Measurements from ENCODE around the gene ESPL1.
"Not testable (repeated sequence)": the region's sequence is repeated elsewhere in the genome, so short reads cannot be mapped to it uniquely, and the experiment has no call there.

ESPL1 gene

DNA sequence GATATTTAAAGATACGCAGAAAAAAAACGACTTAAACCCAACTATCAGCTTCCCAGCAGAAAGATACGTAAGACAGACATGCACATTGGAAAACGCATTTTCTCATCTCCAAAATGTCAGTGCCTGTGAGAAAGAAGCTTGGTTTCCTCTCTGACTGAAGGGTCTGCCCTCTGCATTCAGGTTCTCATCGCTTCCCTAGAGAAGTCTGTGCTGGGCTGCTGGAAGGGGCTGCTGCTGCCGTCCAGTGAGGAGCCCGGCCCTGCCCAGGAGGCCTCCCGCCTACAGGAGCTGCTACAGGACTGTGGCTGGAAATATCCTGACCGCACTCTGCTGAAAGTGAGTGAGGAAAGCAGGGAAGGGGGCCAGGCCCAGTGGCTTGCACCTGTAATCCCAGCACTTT is 22.6 kb downstream of the ESPL1 start:
- DNase-seq: no peak
- in situ Hi-C loops (cut with HindIII; ENCODE audit: low pct_ligation_motif_present, low pct_unique_long_range_greater_than_20kb, low sequenced_read_pairs): no loop called here

DNA sequence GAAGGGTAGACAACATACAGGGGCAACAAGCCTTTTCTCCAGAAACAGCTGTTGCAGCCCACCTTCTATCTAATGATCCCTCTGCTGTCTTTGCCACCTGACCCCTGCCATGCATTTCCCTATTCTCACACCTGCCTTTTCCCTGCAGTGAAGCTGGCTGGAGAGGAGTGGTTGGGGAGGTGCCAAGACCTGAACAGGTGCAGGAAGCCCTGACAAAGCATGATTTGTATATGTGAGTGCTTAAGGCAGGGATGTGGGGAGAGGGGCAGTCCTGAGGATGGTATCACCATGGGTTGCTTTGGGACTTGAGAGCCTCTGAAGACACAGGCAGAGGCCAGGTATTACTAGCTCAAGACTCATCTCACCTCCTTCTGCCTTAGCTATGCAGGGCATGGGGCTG is 24.3 kb downstream of the ESPL1 start:
- DNase-seq: no peak
- in situ Hi-C loops (cut with HindIII; ENCODE audit: low pct_ligation_motif_present, low pct_unique_long_range_greater_than_20kb, low sequenced_read_pairs): no loop called here

DNA sequence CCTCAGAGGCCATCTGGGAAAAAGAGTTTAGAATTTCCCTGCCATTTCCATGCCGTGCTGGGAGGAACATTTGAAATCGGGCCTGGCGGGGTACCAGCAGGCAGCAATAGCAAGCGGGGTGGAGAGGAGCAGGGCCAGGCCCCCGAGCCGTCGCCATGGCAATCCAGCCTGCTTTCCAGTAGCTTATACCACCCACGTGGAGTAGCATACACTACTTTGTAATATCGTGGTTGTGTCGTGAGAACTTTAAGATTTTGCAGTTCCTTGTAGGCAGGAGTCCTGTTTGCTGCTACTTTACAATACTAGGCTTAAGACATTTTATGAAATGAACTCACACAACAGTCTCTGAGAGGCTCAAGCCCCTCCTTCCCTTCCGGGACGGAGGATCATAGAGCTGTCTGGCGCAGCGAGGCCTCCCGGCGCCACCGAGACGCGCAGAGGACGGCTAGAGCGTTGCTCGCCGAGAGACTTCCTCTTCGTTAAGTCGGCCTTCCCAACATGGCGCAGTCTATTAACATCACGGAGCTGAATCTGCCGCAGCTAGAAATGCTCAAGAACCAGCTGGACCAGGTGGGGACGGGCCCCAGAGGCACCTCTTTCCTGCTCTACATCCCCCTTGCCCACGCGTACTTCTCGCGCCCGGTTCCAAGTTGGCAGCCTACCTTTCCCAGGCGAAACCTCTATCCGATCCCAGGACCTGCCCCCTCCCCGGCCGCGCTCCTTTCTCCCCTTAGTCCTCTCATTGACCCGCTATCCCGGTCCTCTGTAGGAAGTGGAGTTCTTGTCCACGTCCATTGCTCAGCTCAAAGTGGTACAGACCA is 27.2 kb downstream of the ESPL1 start, which contains the start of gene PFDN5:
TSS of gene PFDN5 (plus strand) at position 473 of the 821 bp plus-strand sequence. CDS start at position 499, 26 bp downstream.
- in situ Hi-C loops (cut with HindIII; ENCODE audit: low pct_ligation_motif_present, low pct_unique_long_range_greater_than_20kb, low sequenced_read_pairs): no loop called here
- peak; percentile 91 for DNase-seq

DNA sequence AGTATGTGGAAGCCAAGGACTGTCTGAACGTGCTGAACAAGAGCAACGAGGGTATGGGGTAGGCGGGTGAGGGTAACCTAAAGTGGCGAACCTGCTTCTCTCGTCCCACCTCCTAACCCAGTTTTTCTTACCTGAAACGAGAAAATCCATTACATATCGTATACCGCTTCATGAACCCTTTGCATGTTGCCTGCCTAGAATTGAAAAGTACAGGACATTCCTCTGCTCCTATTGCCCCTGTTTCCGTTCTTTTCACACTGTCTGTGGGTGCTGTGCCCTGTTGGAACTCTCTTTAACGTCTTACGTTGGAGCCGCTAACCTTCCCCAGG is 27.8 kb downstream of the ESPL1 start:
- in situ Hi-C loops (cut with HindIII; ENCODE audit: low pct_ligation_motif_present, low pct_unique_long_range_greater_than_20kb, low sequenced_read_pairs): no loop called here

DNA sequence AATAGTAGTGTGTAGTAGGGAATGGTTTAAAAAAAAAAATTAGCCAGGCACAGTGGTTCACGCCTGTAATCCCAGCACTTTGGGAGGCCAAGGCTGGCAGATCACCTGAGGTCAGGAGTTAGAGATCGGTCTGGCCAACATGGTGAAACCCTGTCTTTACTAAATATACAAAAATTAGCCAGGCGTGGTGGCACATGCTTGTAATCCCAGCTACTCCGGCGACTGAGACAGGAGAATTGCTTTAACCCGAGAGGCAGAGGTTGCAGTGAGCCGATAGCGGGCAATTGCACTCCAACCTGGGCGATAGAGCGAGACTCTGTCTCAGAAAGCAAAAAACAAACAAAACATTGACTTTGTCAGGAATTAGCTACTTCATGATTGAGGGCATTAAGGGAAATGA is 29.0 kb downstream of the ESPL1 start:
- DNase-seq; in situ Hi-C loops (cut with HindIII; ENCODE audit: low pct_ligation_motif_present, low pct_unique_long_range_greater_than_20kb, low sequenced_read_pairs): not testable (repeated sequence)

More for the DNA sequence above, 27.8 kb downstream of the ESPL1 start:
- DNase-seq: no peak

DNA sequence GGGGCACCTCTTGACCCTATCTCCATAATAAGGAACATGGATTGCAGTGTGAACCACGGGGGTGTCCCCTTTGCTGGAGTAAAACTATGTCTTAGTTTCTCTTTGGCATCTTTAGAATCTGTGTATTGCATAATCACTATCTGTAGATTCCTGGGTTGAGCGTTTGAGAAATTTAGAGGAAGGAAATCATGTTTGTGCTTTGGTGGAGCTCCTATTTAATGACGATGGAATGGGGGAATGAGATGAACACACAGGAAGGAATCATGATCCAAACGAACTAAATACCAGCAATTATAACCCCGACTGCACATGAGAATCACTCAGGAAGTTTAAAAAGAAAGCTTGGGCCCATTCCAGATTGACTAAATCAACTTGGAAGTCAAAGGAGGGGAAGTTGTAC is 30.1 kb downstream of the ESPL1 start:
- no peak for DNase-seq
- in situ Hi-C loops (cut with HindIII; ENCODE audit: low pct_ligation_motif_present, low pct_unique_long_range_greater_than_20kb, low sequenced_read_pairs): no loop called here

DNA sequence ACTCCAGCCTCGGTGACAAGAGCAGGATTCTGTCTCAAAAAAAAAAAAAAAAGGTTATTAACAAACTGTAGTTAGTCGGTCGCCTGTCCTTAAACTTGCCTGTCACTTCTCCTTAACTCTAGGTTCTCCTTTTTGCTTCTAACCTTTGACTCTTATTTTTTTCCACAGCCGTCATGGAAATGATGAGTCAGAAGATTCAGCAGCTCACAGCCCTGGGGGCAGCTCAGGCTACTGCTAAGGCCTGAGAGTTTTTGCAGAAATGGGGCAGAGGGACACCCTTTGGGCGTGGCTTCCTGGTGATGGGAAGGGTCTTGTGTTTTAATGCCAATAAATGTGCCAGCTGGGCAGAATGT is 31.0 kb downstream of the ESPL1 start:
- in situ Hi-C loops (cut with HindIII; ENCODE audit: low pct_ligation_motif_present, low pct_unique_long_range_greater_than_20kb, low sequenced_read_pairs): no loop called here
- peak; percentile 74 for DNase-seq

DNA sequence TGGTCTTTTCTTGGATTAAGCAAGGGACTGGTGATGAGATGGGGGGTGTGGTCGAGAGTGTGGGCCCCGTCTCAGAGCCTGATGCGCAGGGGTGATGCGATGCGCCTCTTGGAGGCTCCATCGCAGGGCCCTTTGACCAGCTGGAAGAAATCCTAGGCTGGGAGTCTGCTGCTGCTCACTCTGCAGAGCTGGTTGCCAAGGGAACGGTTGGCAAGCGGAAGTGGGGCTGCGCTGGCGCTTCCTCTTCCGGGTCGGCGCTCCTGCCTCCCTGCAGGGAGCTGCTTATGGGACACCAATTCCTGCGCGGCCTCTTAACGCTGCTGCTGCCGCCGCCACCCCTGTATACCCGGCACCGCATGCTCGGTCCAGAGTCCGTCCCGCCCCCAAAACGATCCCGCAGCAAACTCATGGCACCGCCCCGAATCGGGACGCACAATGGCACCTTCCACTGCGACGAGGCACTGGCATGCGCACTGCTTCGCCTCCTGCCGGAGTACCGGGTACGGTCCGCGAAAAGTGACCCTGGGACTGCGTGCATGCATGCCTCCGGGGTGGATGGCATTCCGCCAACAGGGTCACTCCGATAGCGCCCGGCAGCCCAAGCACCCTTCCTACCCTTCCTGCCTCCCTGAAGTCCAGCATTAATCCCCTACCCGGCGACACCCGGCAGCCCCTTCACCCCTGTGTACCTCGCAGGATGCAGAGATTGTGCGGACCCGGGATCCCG is 31.5 kb downstream of the ESPL1 start, which contains the start of gene MYG1:
TSS of gene MYG1 (plus strand) at position 242 of the 727 bp plus-strand sequence. CDS start at position 285, 43 bp downstream.
- peak; percentile 93 for DNase-seq
- in situ Hi-C loops (cut with HindIII; ENCODE audit: low pct_ligation_motif_present, low pct_unique_long_range_greater_than_20kb, low sequenced_read_pairs): no loop called here

DNA sequence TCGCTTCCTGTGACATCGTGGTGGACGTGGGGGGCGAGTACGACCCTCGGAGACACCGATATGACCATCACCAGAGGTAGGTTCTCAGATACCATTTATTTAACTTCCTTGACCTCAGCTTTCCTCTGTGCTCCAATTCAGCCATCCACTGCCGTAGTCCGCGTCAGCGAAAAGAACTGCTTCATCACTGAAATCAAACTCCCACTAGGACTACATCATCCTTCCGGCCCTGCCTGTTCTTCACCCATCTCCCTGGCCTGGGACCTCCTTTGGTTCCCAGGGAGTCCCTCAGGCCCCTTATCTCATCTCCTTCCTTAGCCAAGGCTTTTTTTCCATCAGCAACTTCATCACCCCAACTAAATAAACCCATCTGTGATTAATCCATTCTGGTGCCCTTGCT is 32.1 kb downstream of the ESPL1 start:
- peak; percentile 43 for DNase-seq
- in situ Hi-C loops (cut with HindIII; ENCODE audit: low pct_ligation_motif_present, low pct_unique_long_range_greater_than_20kb, low sequenced_read_pairs): no loop called here

DNA sequence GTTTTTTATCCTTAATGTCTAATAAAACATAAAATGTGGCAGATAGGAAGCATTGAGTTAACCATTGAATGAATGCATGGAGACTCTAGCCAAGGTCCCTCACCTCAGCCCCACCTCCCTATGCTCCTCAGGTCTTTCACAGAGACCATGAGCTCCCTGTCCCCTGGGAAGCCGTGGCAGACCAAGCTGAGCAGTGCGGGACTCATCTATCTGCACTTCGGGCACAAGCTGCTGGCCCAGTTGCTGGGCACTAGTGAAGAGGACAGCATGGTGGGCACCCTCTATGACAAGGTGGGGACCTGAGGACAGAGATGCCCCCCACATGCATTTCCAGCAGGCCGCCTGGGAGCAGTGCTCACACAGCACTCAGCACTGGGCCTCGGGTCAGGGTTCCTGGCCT is 34.8 kb downstream of the ESPL1 start:
- DNase-seq: no peak
- in situ Hi-C loops (cut with HindIII; ENCODE audit: low pct_ligation_motif_present, low pct_unique_long_range_greater_than_20kb, low sequenced_read_pairs): no loop called here

DNA sequence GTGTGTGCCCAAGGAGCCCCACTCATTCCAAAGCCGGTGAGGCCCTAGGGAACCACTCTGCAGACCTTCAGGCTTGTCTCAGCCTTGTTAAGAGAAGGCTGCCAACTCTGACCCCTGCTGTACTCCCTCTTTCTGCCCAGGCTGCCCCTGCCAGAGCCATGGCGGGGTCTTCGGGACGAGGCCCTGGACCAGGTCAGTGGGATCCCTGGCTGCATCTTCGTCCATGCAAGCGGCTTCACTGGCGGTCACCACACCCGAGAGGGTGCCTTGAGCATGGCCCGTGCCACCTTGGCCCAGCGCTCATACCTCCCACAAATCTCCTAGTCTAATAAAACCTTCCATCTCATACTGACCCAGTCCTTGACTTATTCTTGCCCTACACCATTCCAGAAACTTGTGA is 38.7 kb downstream of the ESPL1 start:
- DNase-seq: no peak
- in situ Hi-C loops (cut with HindIII; ENCODE audit: low pct_ligation_motif_present, low pct_unique_long_range_greater_than_20kb, low sequenced_read_pairs): no loop called here

DNA sequence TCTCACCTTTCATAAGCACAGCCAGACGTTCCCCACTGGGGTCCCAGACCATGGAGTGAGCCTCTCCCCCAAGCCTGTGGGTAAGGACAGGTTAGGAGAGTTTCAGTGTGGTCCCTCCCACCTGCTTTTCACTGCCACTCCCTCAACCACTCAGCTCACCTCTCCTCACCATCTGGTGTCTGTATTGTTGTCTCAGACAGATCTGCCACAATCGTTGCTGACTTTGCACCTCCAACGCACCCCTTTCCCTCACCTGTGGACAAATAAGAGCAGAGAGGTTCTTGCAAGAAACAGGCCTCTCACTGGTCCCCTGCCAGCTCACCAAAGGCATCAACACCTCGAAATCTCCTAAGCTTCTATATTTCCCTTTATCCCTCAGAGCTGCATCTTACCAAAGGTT is 40.2 kb downstream of the ESPL1 start:
- in situ Hi-C loops (cut with HindIII; ENCODE audit: low pct_ligation_motif_present, low pct_unique_long_range_greater_than_20kb, low sequenced_read_pairs): no loop called here
- DNase-seq: no peak

DNA sequence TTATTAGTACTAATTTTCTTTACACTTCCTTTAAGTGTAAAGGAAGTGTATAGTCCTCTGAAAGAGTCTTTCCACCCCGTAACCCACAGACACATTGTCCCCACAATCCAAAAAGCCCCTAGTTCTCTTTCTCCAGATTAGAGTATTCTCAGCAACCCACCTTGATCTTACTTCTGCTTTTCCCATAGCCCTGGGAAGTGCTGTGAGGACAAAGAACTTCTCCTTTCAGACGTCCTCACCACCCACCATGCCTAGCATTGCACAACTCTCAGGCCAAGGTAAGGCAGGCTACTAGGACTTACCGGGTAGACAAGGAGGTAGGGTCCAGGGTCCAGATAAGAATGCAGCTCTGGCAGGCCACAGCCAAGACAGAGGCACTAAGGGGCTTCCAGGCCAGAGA is 45.9 kb downstream of the ESPL1 start:
- in situ Hi-C loops (cut with HindIII; ENCODE audit: low pct_ligation_motif_present, low pct_unique_long_range_greater_than_20kb, low sequenced_read_pairs): no loop called here
- DNase-seq: no peak

DNA sequence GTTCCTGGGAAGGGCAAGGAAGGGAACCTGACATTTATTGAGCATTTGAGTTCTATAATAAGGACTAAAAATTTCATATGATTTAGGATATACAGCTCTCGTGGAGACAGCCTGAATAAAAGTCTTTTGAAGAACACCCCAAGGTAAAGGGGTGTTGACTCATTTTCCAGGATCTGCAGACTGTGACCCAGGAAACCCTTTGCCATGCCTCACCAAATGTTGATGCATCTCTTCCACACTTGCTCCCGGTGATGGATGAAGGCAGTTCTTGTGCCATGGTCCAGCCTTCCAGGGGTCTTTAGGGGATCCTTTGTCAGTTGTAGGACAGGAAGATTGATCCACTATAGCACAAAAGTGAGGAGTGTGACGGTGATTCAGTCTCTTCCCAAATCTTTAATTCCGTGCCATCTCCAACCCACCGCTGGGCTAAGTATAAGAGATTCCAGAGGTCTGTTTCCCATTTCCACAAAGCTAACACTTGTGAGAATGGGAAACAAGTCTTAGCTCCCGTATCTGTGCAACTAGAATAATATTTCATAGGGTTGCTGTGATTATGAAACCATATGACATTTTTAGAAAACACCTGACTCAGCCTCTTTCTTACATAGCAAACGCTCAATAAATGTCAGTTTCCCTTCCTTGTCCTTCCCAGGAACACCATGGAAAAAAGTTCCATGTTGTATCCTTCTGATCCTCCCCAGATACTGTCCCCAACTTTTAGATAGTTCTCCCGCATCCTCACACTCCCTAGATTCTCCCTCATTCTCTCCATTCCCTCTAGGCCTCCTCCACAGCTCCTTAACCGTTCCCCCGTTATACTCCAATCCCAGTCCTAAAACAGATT is 52.5 kb downstream of the ESPL1 start:
- in situ Hi-C loops (cut with HindIII; ENCODE audit: low pct_ligation_motif_present, low pct_unique_long_range_greater_than_20kb, low sequenced_read_pairs): no loop called here
- peak; percentile 52 for DNase-seq

DNA sequence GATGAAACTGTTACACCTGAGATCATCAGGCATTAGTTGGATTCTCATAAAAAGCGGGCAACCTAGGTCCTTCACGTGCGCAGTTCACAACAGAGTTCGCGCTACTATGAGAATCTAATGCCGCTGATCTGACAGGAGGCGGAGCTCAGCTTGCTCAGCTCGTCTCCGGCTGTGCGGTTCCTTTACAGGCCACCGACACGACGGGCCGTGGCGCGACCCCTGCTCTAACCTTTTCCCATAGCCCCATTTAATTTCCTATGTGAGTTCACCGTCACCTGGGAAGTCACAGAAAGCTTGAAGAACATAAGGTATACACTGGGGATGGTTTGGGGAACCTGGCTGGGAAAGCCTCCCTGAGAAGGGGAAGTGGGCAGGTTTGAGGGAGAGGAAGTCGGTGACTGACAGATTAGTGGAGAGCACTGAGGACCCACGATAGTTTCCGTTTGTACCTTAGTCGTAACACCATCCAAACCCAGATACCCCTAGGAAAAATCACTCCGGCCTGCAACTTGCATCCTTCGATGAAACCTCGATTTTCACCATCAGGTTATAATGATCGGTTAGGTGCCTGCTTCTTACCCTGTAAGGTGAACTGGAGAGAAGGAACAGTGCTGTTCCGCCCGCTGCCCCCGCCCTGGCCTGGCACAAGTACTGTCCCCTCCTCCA is 56.1 kb downstream of the ESPL1 start:
- DNase-seq: no peak

DNA sequence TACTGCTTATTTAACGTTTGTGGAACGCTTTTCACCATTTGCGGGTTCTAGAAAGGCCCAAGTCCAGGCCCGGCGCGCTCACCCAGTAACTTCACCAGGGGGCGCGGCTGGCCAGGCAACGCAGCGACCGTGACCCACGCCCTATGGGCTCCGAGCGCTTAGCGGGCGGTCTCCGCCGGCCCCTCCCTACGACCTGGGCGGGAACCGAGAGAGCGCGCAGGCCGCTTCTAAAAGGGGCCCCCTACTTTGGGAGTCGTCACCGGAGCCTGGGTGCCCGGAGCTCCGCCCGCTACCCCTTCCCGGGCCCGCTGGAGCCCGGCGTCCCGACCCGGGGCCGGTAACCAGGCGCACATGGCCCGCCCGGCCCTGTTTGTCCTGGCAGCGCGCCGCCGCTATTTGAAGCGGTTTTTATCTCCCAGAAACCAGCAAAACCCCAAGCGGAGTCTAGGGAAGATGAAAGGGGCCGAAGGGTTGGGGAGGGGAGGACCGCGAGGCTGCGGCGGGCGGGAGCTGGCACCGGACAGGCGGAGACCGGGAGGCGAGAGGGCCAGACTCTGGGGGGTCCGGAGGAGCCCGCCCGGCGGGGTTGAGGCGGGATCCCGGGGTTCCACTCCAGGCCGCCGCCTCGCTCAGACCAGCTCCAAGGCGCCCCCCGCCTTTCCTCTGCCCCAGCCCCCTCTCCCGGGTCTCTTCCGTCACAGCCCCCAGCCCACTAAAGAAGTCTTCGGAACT is 56.8 kb downstream of the ESPL1 start:
- in situ Hi-C loops (cut with HindIII; ENCODE audit: low pct_ligation_motif_present, low pct_unique_long_range_greater_than_20kb, low sequenced_read_pairs): no loop called here
- DNase-seq: peak; percentile 97

More for the DNA sequence above, 56.1 kb downstream of the ESPL1 start:
- in situ Hi-C loops (cut with HindIII; ENCODE audit: low pct_ligation_motif_present, low pct_unique_long_range_greater_than_20kb, low sequenced_read_pairs): no loop called here

DNA sequence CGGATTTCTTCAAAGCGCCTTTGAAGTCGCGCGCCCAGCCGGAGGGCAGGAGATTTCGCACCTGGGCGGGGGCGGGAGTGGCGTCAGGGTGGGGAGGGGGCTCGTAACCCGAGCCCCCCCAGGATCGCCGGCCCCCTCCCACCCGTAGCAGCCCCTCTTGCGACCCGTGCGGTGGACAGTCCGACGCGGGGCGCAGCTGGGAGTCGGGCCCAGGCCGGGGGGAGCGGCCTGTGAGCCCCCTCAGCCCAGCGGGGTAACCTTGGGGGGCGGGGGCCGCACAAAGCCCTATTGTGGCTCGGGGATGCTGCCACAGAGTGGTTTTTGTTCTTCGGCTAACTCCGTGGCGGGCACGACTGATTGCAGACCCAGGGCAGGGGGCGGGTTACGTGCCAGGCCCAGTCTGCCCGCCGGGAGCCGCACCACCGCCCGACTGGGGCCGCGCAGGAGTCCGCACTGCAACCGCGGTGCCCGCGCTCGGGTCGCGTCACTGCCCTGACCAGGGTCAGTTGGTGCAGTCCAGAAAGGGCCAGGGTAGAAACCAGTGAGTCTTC is 57.5 kb downstream of the ESPL1 start:
- in situ Hi-C loops (cut with HindIII; ENCODE audit: low pct_ligation_motif_present, low pct_unique_long_range_greater_than_20kb, low sequenced_read_pairs): no loop called here
- peak; percentile 32 for DNase-seq
